HEK293 (cell line): ENCODE measurements around the gene NUB1.

Experiments used
- CTCF ChIA-PET: fragments of 350-600 bp; formaldehyde crosslinking; extraction: SDS; loops from one replicate; lab custom pipeline; 2021; ENCODE audit warnings: antibody characterized with exemption; lab: Yijun Ruan, JAX
- POLR2A ChIA-PET: fragments of 300-600 bp; formaldehyde crosslinking; extraction: SDS; loops from one replicate; lab custom pipeline; 2020; ENCODE audit warnings: antibody characterized with exemption, inconsistent platforms; lab: Yijun Ruan, JAX
- H3K27ac ChIP-seq: fragments of 200-500 bp; sonication (Bioruptor generic); 2 replicates; pipeline ENCODE4 v1.5.1; 2014; ENCODE audit warnings: low read depth, low read length, control low read depth, inconsistent platforms; ENCODE audit errors: extremely low read depth
- H3K36me3 ChIP-seq, 2 experiments: fragments of 200-500 bp in 1 of 2; sonication (Bioruptor generic) in 1 of 2; 1 replicate in 1 of 2; 2 replicates in 1 of 2; pipeline ENCODE4 v1.5.1; 2014 to 2017; ENCODE audit warnings: inconsistent platforms in 2 of 2, low read length in 2 of 2; ENCODE audit not compliant: control insufficient read depth in 2 of 2, insufficient read depth in 1 of 2
- H3K4me1 ChIP-seq: fragments of 200-500 bp; sonication (Bioruptor generic); 2 replicates; pipeline ENCODE4 v1.5.1; 2014; ENCODE audit warnings: mild to moderate bottlenecking, low read length, inconsistent platforms; ENCODE audit not compliant: control insufficient read depth, insufficient read depth
- H3K4me3 ChIP-seq: 2 replicates; pipeline ENCODE4 v1.5.1; 2011; ENCODE audit warnings: low read depth, mild to moderate bottlenecking, control low read depth, low read length, moderate library complexity
- H3K9me3 ChIP-seq: fragments of 200-500 bp; sonication (Bioruptor generic); 2 replicates; pipeline ENCODE4 v1.5.1; 2014; ENCODE audit warnings: low read depth, low read length, inconsistent platforms; ENCODE audit not compliant: control insufficient read depth, insufficient read depth
- AEBP2 ChIP-seq: fragments of 450-650 bp; formaldehyde crosslinking; IDR thresholded peaks from 2 replicates; pipeline ENCODE4 v1.5.1; 2016; ENCODE audit warnings: missing biosample characterization, missing genetic modification characterization, borderline replicate concordance
- KLF17 ChIP-seq: fragments of 450-650 bp; formaldehyde crosslinking; IDR thresholded peaks from 2 replicates; pipeline ENCODE4 v1.5.1; 2016; ENCODE audit warnings: missing biosample characterization, missing genetic modification characterization
- PBX3 ChIP-seq: sonication (generic); formaldehyde crosslinking; IDR thresholded peaks from 2 replicates; pipeline ENCODE4 v1.8.1; 2022; ENCODE audit warnings: mild to moderate bottlenecking, moderate library complexity, missing genetic modification reagents
- PRDM10 ChIP-seq: fragments of 450-650 bp; formaldehyde crosslinking; IDR thresholded peaks from 2 replicates; pipeline ENCODE4 v1.5.1; 2016; ENCODE audit warnings: missing biosample characterization, missing genetic modification characterization
- SETDB1 ChIP-seq: IDR thresholded peaks from one replicate; pipeline ENCODE4 v1.6.1; 2017; ENCODE audit warnings: mild to moderate bottlenecking, low read length, moderate library complexity, mixed read lengths; ENCODE audit not compliant: insufficient read length
- TRIM28 ChIP-seq: IDR thresholded peaks from 2 replicates; pipeline ENCODE4 v1.6.1; 2011; ENCODE audit warnings: low read length, control low read depth, borderline replicate concordance
- WT1 ChIP-seq: fragments of 450-650 bp; formaldehyde crosslinking; IDR thresholded peaks from 2 replicates; pipeline ENCODE4 v1.5.1; 2016; ENCODE audit warnings: missing biosample characterization, missing genetic modification characterization
- YY1 ChIP-seq: fragments of 450-650 bp; formaldehyde crosslinking; IDR thresholded peaks from 2 replicates; pipeline ENCODE4 v1.5.1; 2018; ENCODE audit warnings: missing biosample characterization, missing genetic modification characterization
- ZBTB1 ChIP-seq: fragments of 450-650 bp; formaldehyde crosslinking; IDR thresholded peaks from 2 replicates; pipeline ENCODE4 v1.5.1; 2016; ENCODE audit warnings: missing biosample characterization, missing genetic modification characterization
- ZNF112 ChIP-seq: fragments of 450-650 bp; formaldehyde crosslinking; IDR thresholded peaks from 2 replicates; pipeline ENCODE4 v1.5.0; 2017; ENCODE audit warnings: missing biosample characterization, missing genetic modification characterization
- ZNF518A ChIP-seq: fragments of 450-650 bp; formaldehyde crosslinking; conservative IDR thresholded peaks from 2 replicates; pipeline ENCODE4 v1.5.1; 2016; ENCODE audit warnings: low read depth, missing biosample characterization, missing genetic modification characterization
- ZNF548 ChIP-seq: fragments of 450-650 bp; formaldehyde crosslinking; IDR thresholded peaks from 2 replicates; pipeline ENCODE4 v1.5.1; 2016; ENCODE audit warnings: missing biosample characterization, missing genetic modification characterization
- ZNF600 ChIP-seq: fragments of 450-650 bp; formaldehyde crosslinking; IDR thresholded peaks from 2 replicates; pipeline ENCODE4 v1.5.1; 2016; ENCODE audit warnings: missing biosample characterization, missing genetic modification characterization
- ZNF639 ChIP-seq: fragments of 450-650 bp; formaldehyde crosslinking; IDR thresholded peaks from 2 replicates; pipeline ENCODE4 v1.5.1; 2016; ENCODE audit warnings: missing biosample characterization, missing genetic modification characterization
- ZNF837 ChIP-seq: fragments of 450-650 bp; formaldehyde crosslinking; IDR thresholded peaks from 2 replicates; pipeline ENCODE4 v1.5.1; 2016; ENCODE audit warnings: missing biosample characterization, missing genetic modification characterization
- ZSCAN18 ChIP-seq: fragments of 450-650 bp; formaldehyde crosslinking; IDR thresholded peaks from 2 replicates; pipeline ENCODE4 v1.5.1; 2016; ENCODE audit warnings: missing biosample characterization, missing genetic modification characterization
- TF ChIP-seq, protein P1 (sequence below): fragments of 450-650 bp; formaldehyde crosslinking; IDR thresholded peaks from 2 replicates; pipeline ENCODE4 v1.5.1; 2016; ENCODE audit warnings: missing biosample characterization, missing genetic modification characterization

The NUB1 gene

DNA sequence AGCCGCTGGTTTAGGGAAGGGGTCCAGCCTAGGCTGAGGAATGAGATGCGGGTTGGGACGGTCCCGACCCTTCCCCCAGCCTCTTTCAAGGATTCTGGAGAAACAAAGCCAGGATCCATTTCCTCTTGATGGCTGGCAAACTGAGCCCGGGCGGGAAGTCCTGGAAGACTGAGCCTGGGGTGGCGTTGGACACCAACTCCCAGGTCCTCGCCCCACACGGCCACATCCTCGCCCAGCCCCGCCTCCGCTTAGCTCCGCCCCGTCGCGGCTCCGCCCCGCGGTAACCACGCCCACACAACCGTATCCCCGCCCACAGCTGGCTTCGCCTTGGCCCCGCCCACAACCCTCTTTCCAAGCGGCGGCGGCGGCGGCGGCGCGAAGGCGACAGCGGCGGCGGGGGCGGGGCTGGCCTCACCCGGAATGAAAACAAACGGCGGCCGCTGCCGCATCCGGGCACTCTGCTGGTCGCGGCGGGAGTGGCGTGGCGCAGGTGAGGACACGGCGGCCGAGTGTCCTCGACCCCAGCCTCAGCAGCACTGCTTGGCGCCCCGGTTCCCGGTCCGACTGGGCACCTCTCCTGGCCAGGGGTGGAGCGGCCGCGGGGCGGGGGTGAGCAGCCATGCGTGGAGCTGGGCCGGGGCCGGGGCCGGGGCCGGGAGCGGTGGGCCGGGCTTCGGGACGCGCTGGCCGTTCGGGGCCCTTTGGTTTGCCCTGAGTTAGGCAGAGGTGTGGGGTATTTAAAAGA is at the start of gene NUB1:
Gene NUB1, plus strand, starts transcription at position 456 of the 745 bp plus-strand sequence. CDS start 3,538 bp downstream, outside the sequence.
- Histone ChIP-seq H3K27ac (no peak within 1 kb of the TSS; the same call in 1 of the 2 replicates), H3K4me1 (no peaks in the 10 kb centered on the region), H3K9me3 (no peaks in the 10 kb centered on the region), H3K4me3 (peak within 1 kb of the TSS; percentile 97), H3K36me3 (peaks cover 9 to 23% of the 10 kb centered on the region in 2 experiments; a peak in 2 of 3 replicates)
- POLR2A ChIA-PET: interaction anchor here (0.6 to 1.6 kb wide), 8 partner anchors 11 to 413 kb away, joined by 3 to 6 read pairs (median 4); partner anchors contain the start of genes ABCF2 and RHEB
- CTCF ChIA-PET: interaction anchor here (0.5 to 1.8 kb wide), 9 partner anchors 9 to 592 kb away, joined by 3 to 11 read pairs (median 4); no protein-coding TSS in a partner anchor
- no peak for TF ChIP-seq SETDB1
- no peak for TF ChIP-seq PBX3 (CRISPR knock-in tag)
- no peak for TF ChIP-seq WT1 (tag by site-specific recombination)
- TF ChIP-seq ZNF548 (tag by site-specific recombination): no peak
- TF ChIP-seq TRIM28: no peak
- TF ChIP-seq ZNF112 (tag by site-specific recombination): no peak
- TF ChIP-seq KLF17 (tag by site-specific recombination): peak; percentile 50; the same call in 1 of the 2 replicates
- TF ChIP-seq ZNF639 (tag by site-specific recombination): no peak
- TF ChIP-seq ZNF518A (tag by site-specific recombination): peak; percentile 70
- no peak for TF ChIP-seq ZSCAN18 (tag by site-specific recombination)
- TF ChIP-seq YY1 (tag by site-specific recombination): 0 out of 2 replicates have a peak, but pooled peaks have one; percentile 40
- TF ChIP-seq, protein P1, sequence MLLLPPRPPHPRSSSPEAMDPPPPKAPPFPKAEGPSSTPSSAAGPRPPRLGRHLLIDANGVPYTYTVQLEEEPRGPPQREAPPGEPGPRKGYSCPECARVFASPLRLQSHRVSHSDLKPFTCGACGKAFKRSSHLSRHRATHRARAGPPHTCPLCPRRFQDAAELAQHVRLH: no peak
- no peak for TF ChIP-seq ZNF600 (tag by site-specific recombination)
- TF ChIP-seq PRDM10 (tag by site-specific recombination): no peak
- TF ChIP-seq ZBTB1: no peak
- TF ChIP-seq ZNF837 (tag by site-specific recombination): no peak
- TF ChIP-seq AEBP2: no peak
